Uterus (tissue), 4 donors: ENCODE data around the gene ABHD16A. TPM values are rescaled to one million over a fixed set of nuclear protein-coding genes. Genes with fewer than 3 reads are reported as not detected.

ENCODE experiments used
- DNase-seq, 2 donors: peaks; one replicate each; pipeline ENCODE4 v3.0.0-alpha.2; 2019 to 2020
- H3K27ac ChIP-seq, 2 donors: fragments of 200-600 bp; sonication (generic); 1 replicate in 1 of 2; 2 replicates in 1 of 2; pipeline ENCODE4 v1.5.1; 2016 to 2018
- H3K27me3 ChIP-seq, 2 donors: fragments of 200-600 bp; sonication (generic); one replicate each; pipeline ENCODE4 v1.5.1; 2018 to 2019; ENCODE audit warnings: control low read depth in 1 of 2
- H3K36me3 ChIP-seq, 2 donors: fragments of 200-600 bp; sonication (generic); one replicate each; pipeline ENCODE4 v1.5.1; 2019; ENCODE audit warnings: control low read depth in 1 of 2
- H3K4me1 ChIP-seq, 2 donors: fragments of 200-600 bp; sonication (generic); one replicate each; pipeline ENCODE4 v1.5.1; 2018 to 2019; ENCODE audit warnings: control low read depth in 1 of 2
- H3K4me3 ChIP-seq, 2 donors: fragments of 200-600 bp; sonication (generic); 1 replicate in 1 of 2; 2 replicates in 1 of 2; pipeline ENCODE4 v1.5.1; 2018 to 2019; ENCODE audit warnings: mild to moderate bottlenecking in 1 of 2
- H3K9me3 ChIP-seq, 2 donors: fragments of 200-600 bp; sonication (generic); one replicate each; pipeline ENCODE4 v1.5.1; 2019; ENCODE audit warnings: control low read depth in 1 of 2
- CTCF ChIP-seq, 4 experiments: fragments of 200-600 bp in 2 of 4; fragments of 450-650 bp in 2 of 4; sonication (generic) in 2 of 4; IDR thresholded peaks; one replicate each; pipeline ENCODE4 v1.5.1; 2016 to 2019; ENCODE audit warnings: antibody characterized with exemption in 4 of 4, mild to moderate bottlenecking in 2 of 4, moderate library complexity in 1 of 4
- POLR2A ChIP-seq, 2 donors: fragments of 450-650 bp; IDR thresholded peaks; one replicate each; pipeline ENCODE4 v1.6.1; 2016; ENCODE audit warnings: antibody characterized with exemption in 2 of 2, mild to moderate bottlenecking in 1 of 2, moderate library complexity in 1 of 2
- intact Hi-C: fragments of 100-400 bp; cut with DNase I; formaldehyde crosslinking; loops from one replicate; pipeline ENCODE4 v1.15.1; 2023; ENCODE audit warnings: low total_unique reads
- total RNA-seq, 4 donors: library from RNA; depleted of rRNA in 3 of 4; stranded (reverse); fragments of >200 nt in 3 of 4; gene quantifications; one replicate each; pipeline versions ENCODE4 v1.1.0 to v1.2.4, GENCODE V29; 2014 to 2023
- donor health status: DM: yes; HTN: yes; CAD: no.

ABHD16A gene
- total RNA-seq, 4 donors from 2014 or later: 25.9 to 50.9 (median 37.9) TPM

GRCh38 chr6:31687321-31687720, 15.8 kb downstream of the ABHD16A start:
- H3K36me3 ChIP-seq: no peaks in the 10 kb centered on the region
- TF ChIP-seq POLR2A (IDR thresholded peaks at IDR 0.05): no peak
- TF ChIP-seq CTCF (IDR thresholded peaks at IDR 0.05): no peak

GRCh38 chr6:31686483-31686882, 16.6 kb downstream of the ABHD16A start:
- no peaks in the 10 kb centered on the region for H3K36me3 ChIP-seq
- H3K27me3 ChIP-seq: no peaks in the 10 kb centered on the region
- intact Hi-C loops: no loop called here
- H3K9me3 ChIP-seq: no peaks in the 10 kb centered on the region
- H3K4me3 ChIP-seq: no peak overlapping the region
- TF ChIP-seq POLR2A (IDR thresholded peaks at IDR 0.05) (no peak), CTCF (IDR thresholded peaks at IDR 0.05) (no peak)
- no peak for DNase-seq
- no peak overlapping the region for H3K27ac ChIP-seq
- H3K4me1 ChIP-seq: no peaks in the 10 kb centered on the region

More at GRCh38 chr6:31687321-31687720, 15.8 kb downstream of the ABHD16A start:
- no peaks in the 10 kb centered on the region for H3K4me1 ChIP-seq
- H3K9me3 ChIP-seq: no peaks in the 10 kb centered on the region
- H3K27me3 ChIP-seq: no peaks in the 10 kb centered on the region
- no peak overlapping the region for H3K4me3 ChIP-seq
- intact Hi-C loops: no loop called here
- no peak for DNase-seq
- no peak overlapping the region for H3K27ac ChIP-seq

GRCh38 chr6:31683591-31683990, 19.5 kb downstream of the ABHD16A start:
- intact Hi-C loops: loop anchor here (5.0 kb wide), 1 partner anchor 149 kb away; no protein-coding TSS in a partner anchor
- TF ChIP-seq CTCF (IDR thresholded peaks at IDR 0.05) (no peak), POLR2A (IDR thresholded peaks at IDR 0.05) (no peak)
- H3K9me3 ChIP-seq: no peaks in the 10 kb centered on the region
- H3K4me1 ChIP-seq: peaks cover 0 to 4% of the 10 kb centered on the region in 2 donors
- no peaks in the 10 kb centered on the region for H3K36me3 ChIP-seq
- H3K27ac ChIP-seq: no peak overlapping the region
- H3K27me3 ChIP-seq: no peaks in the 10 kb centered on the region
- H3K4me3 ChIP-seq: no peak overlapping the region
- DNase-seq: no peak

- intact Hi-C loops: loop anchor here (5.0 kb wide), 1 partner anchor 151 kb away; no protein-coding TSS in a partner anchor
- Histone ChIP-seq H3K27ac (peak overlapping the region; percentile 71 to 88), H3K4me1 (peaks cover 0 to 4% of the 10 kb centered on the region in 2 donors)
These were observed 21.9 kb downstream of the ABHD16A start for GRCh38 chr6:31681135-31681671.

More at GRCh38 chr6:31681135-31681671, 21.9 kb downstream of the ABHD16A start:
- Histone ChIP-seq H3K9me3 (no peaks in the 10 kb centered on the region), H3K36me3 (no peaks in the 10 kb centered on the region), H3K27me3 (no peaks in the 10 kb centered on the region), H3K4me3 (peak overlapping the region; percentile 40 to 56)
- TF ChIP-seq CTCF (IDR thresholded peaks at IDR 0.05) (peak in 3 of 4 experiments; percentile 29 to 36 (median 36)), POLR2A (IDR thresholded peaks at IDR 0.05) (peak in 1 of 2 donors; percentile 19)
- peak in 1 of 2 donors; percentile 57 for DNase-seq
